Astrocyte (in vitro differentiated cells and primary cell): Measurements from ENCODE around the gene LMBR1L.
A peak's percentile ranks its signal among the peaks of the same experiment; 100 is the strongest.

Experiments used
- EZH2 ChIP-seq: IDR thresholded peaks from 2 replicates; pipeline ENCODE4 v1.6.1; 2012; ENCODE audit warnings: mild to moderate bottlenecking, low read length, inconsistent platforms; ENCODE audit not compliant: insufficient read depth
- TF ChIP-seq, protein P1 (sequence below): IDR thresholded peaks from 2 replicates; pipeline ENCODE4 v1.5.1; 2011; ENCODE audit warnings: low read depth, mild to moderate bottlenecking, inconsistent platforms, low read length, moderate library complexity; ENCODE audit not compliant: insufficient read depth

DNA sequence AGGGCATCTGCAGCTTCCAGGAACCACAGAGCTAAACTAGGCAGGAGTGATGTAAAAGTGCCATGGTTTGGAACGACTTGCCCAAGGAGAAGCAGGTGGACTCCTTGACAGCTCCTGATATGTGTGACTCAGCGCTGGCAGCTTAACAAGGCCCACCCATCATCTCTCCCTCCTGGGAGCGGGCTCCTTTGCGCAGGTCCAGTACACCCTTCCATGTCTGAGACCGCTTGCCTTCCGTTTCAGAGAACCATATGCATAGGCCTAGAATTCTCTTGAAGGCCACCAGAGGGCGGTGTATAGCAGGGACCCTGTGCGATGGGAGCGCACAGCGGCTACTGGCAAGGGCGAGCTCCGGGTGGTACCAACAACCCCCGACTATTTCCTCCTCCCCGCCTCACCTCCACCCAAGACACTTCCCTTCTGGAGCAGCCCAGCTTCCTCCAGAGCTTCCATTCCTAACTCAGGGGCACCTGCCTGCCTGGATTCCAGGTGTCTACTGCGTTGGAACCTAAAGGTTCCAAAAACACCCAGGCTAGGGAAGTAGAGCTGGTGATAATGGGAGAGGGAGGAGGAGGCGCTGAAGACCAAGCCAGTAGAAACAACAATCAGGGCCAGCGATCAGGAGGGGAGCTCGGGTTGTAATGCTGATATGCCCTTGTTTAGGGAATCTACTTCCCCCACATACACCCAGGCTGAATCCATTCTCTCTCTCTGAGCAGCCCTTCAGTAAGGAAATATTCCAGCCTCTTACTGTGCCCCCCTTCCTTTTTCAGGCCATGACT, 22.3 kb downstream of the LMBR1L start:
- TF ChIP-seq, protein P1, sequence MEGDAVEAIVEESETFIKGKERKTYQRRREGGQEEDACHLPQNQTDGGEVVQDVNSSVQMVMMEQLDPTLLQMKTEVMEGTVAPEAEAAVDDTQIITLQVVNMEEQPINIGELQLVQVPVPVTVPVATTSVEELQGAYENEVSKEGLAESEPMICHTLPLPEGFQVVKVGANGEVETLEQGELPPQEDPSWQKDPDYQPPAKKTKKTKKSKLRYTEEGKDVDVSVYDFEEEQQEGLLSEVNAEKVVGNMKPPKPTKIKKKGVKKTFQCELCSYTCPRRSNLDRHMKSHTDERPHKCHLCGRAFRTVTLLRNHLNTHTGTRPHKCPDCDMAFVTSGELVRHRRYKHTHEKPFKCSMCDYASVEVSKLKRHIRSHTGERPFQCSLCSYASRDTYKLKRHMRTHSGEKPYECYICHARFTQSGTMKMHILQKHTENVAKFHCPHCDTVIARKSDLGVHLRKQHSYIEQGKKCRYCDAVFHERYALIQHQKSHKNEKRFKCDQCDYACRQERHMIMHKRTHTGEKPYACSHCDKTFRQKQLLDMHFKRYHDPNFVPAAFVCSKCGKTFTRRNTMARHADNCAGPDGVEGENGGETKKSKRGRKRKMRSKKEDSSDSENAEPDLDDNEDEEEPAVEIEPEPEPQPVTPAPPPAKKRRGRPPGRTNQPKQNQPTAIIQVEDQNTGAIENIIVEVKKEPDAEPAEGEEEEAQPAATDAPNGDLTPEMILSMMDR: peak; percentile 89
- no peak for TF ChIP-seq EZH2
